Measurements from ENCODE around the gene ATL1. TPM values are rescaled to one million over a fixed set of nuclear protein-coding genes. Genes with fewer than 3 reads are reported as not detected.

Gene ATL1
- total RNA-seq, 2 donors from 2014 or later, result 0.62 to 1.8 TPM

DNA sequence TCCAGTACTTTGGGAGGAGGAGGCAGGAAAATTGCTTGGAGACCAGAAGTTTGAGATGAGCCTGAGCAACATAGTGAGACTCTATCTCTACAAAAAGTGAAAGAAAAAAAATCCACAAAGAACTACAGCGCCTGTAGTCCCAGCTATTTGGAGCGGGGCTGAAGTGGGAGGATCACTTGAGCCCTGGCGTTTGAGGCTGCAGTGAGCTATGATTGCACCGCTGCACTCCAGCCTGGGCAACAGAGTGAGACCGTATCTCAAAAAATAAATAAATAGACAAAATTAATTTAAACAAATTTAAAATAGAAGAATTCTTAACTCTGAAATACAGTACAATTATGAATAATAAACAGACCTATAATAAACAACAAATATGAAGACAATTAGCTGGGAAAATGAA, 40.9 kb downstream of the ATL1 start:
- H3K36me3 Mint-ChIP-seq, result no peaks in the 10 kb centered on the region
- no peaks in the 10 kb centered on the region for H3K27me3 Mint-ChIP-seq
- no peak for ATAC-seq
- DNase-seq (ENCODE audit: low spot score), result no peak
- no peaks in the 10 kb centered on the region for H3K4me1 Mint-ChIP-seq (ENCODE audit: low read depth in 2 of 2)
- H3K27ac Mint-ChIP-seq, result no peak overlapping the region
- H3K4me3 Mint-ChIP-seq, result no peak overlapping the region
- no peaks in the 10 kb centered on the region for H3K9me3 Mint-ChIP-seq

GRCh38 chr14:50601394-50601793, 41.4 kb downstream of the ATL1 start:
- Mint-ChIP-seq H3K4me3 (no peak overlapping the region), H3K27me3 (no peaks in the 10 kb centered on the region), H3K36me3 (no peaks in the 10 kb centered on the region), H3K4me1 (ENCODE audit: low read depth in 2 of 2) (no peaks in the 10 kb centered on the region), H3K27ac (no peak overlapping the region), H3K9me3 (no peaks in the 10 kb centered on the region)
- no peak for ATAC-seq
- no peak for DNase-seq (ENCODE audit: low spot score)

DNA sequence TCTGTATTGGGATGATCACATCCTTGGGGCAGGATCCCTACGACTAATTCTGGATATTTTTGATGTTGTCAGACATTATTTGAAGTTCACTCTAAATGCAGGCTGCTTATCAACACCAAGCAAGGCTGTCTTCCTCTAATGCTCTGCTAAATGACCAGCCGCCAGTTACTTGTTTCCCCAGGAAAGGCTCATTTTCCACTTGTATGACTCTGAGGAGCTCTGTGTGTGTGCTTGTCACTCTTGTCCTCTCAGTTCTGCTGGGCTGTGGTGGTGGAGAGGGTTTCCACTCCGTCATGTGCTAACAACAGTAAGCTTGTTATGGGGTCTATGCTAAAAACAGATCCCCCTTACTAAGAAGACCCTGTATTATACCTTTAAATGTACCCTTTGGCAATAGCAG, 42.1 kb downstream of the ATL1 start:
- ATAC-seq (no peak), DNase-seq (ENCODE audit: low spot score) (no peak)
- no peak overlapping the region for H3K4me3 Mint-ChIP-seq
- H3K27ac Mint-ChIP-seq, result no peak overlapping the region
- H3K4me1 Mint-ChIP-seq (ENCODE audit: low read depth in 2 of 2), result no peaks in the 10 kb centered on the region
- H3K9me3 Mint-ChIP-seq, result no peaks in the 10 kb centered on the region
- H3K27me3 Mint-ChIP-seq, result no peaks in the 10 kb centered on the region
- H3K36me3 Mint-ChIP-seq, result no peaks in the 10 kb centered on the region

- H3K27me3 Mint-ChIP-seq, result no peaks in the 10 kb centered on the region
Observed at GRCh38 chr14:50603565-50603964, 43.6 kb downstream of the ATL1 start.

DNA sequence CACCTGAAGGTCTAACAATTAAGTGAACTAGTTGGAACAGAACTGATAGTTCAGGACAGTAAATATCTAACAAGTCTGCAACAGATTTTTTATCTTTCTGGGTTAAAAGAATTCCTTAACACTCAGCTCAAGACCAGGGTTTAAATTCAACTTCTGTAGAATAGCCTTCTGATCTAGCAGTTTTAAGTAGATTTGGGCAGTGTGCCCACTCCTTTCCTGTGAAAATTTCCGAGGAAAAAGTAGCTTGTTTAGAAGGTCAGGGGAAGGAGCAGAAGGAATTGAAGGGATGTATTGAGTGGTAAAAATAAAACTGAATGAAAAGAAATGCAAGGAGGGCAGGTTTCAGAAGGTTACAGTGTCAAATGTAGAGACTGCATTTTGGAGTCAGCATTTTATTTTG, 45.8 kb downstream of the ATL1 start:
- Mint-ChIP-seq H3K4me3 (no peak overlapping the region), H3K36me3 (no peaks in the 10 kb centered on the region), H3K4me1 (ENCODE audit: low read depth in 2 of 2) (no peaks in the 10 kb centered on the region), H3K9me3 (no peaks in the 10 kb centered on the region), H3K27ac (no peak overlapping the region), H3K27me3 (peaks cover 0 to 3% of the 10 kb centered on the region in 2 donors)
- DNase-seq (ENCODE audit: low spot score) (no peak), ATAC-seq (no peak)

More at GRCh38 chr14:50603565-50603964, 43.6 kb downstream of the ATL1 start:
- no peak overlapping the region for H3K4me3 Mint-ChIP-seq
- ATAC-seq, result no peak
- no peak overlapping the region for H3K27ac Mint-ChIP-seq
- no peaks in the 10 kb centered on the region for H3K4me1 Mint-ChIP-seq (ENCODE audit: low read depth in 2 of 2)
- no peak for DNase-seq (ENCODE audit: low spot score)
- no peaks in the 10 kb centered on the region for H3K36me3 Mint-ChIP-seq
- H3K9me3 Mint-ChIP-seq, result no peaks in the 10 kb centered on the region

DNA sequence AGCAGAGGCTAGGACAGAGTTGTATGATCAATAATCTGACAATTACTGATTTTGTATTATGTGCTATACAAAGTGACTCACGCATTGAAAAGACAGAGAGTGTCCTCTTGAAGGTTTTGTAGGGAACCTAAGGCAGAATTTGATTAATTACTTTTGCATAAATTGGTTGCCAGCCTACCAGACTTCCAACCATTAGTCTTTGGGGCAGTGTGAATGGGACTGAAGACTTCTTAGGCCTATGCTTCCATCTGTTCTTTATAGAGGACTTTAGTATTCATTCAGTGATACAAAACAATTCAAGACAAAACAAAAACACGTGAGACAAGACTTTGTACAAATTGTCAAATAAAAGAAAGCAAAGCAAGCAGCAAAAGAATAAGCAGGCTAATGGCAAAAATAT, 46.5 kb downstream of the ATL1 start:
- DNase-seq (ENCODE audit: low spot score), result no peak
- Mint-ChIP-seq H3K9me3 (no peaks in the 10 kb centered on the region), H3K36me3 (no peaks in the 10 kb centered on the region), H3K27ac (no peak overlapping the region), H3K4me3 (no peak overlapping the region), H3K27me3 (peaks cover 0 to 3% of the 10 kb centered on the region in 2 donors), H3K4me1 (ENCODE audit: low read depth in 2 of 2) (no peaks in the 10 kb centered on the region)
- no peak for ATAC-seq

GRCh38 chr14:50607181-50607580, 47.2 kb downstream of the ATL1 start:
- H3K4me1 Mint-ChIP-seq (ENCODE audit: low read depth in 2 of 2), result no peaks in the 10 kb centered on the region
- peaks cover 0 to 6% of the 10 kb centered on the region in 2 donors for H3K27me3 Mint-ChIP-seq
- H3K4me3 Mint-ChIP-seq, result no peak overlapping the region
- ATAC-seq, result no peak
- no peak for DNase-seq (ENCODE audit: low spot score)
- H3K27ac Mint-ChIP-seq, result no peak overlapping the region
- no peaks in the 10 kb centered on the region for H3K9me3 Mint-ChIP-seq
- H3K36me3 Mint-ChIP-seq, result no peaks in the 10 kb centered on the region

GRCh38 chr14:50607761-50608160, 47.8 kb downstream of the ATL1 start:
- Mint-ChIP-seq H3K9me3 (no peaks in the 10 kb centered on the region), H3K4me3 (no peak overlapping the region), H3K27me3 (peaks cover 0 to 6% of the 10 kb centered on the region in 2 donors), H3K4me1 (ENCODE audit: low read depth in 2 of 2) (no peaks in the 10 kb centered on the region), H3K36me3 (no peaks in the 10 kb centered on the region), H3K27ac (no peak overlapping the region)
- ATAC-seq (no peak), DNase-seq (ENCODE audit: low spot score) (no peak)

DNA sequence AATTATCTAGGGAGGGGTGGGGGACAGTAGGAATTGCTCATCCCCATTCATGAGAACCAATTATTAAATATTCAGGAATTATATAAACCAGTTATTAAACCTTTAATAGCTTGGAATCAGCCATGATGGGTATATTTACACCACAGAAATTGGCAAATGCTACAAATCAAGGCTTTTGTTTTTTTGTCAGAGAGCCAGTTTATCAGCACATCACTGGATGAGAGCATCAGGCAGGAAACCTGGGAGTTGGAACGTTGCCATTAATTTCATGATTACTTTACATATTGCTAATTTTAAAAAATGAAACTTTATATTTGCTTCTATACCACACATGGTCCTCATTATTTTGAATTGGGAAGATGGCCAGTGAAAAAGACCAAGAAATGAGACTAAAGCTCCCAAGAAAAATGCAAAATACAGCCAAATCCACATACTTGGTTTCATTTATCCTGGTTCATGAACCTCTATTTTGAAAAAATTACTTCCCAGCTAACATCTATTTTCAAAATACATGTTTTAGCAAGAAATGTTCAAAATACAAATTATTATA, 48.4 kb downstream of the ATL1 start:
- H3K4me3 Mint-ChIP-seq, result no peak overlapping the region
- no peaks in the 10 kb centered on the region for H3K9me3 Mint-ChIP-seq
- DNase-seq (ENCODE audit: low spot score) (no peak), ATAC-seq (no peak)
- H3K27ac Mint-ChIP-seq, result no peak overlapping the region
- H3K27me3 Mint-ChIP-seq, result peaks cover 0 to 8% of the 10 kb centered on the region in 2 donors
- H3K4me1 Mint-ChIP-seq (ENCODE audit: low read depth in 2 of 2), result no peaks in the 10 kb centered on the region
- H3K36me3 Mint-ChIP-seq, result no peaks in the 10 kb centered on the region

DNA sequence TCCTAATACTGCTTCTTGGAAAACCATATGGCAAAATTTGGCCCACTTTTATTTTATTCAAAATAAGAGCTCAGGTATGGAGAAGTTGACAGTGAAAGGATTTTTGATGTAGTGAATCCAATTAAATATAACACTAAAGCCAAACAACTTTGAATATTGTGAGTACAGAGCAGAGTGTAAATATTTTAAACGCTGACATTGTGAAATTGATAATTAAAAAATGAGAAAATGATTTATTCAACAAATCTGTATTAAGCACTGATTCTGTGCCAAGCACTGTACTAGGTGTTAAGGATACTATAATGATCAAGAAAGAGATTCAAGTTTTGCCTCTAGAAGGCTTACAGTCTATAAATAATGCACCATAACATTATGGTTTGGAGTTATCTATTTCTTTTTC, 50.5 kb downstream of the ATL1 start:
- H3K36me3 Mint-ChIP-seq, result no peaks in the 10 kb centered on the region
- no peak for ATAC-seq
- no peak overlapping the region for H3K4me3 Mint-ChIP-seq
- H3K27ac Mint-ChIP-seq, result no peak overlapping the region
- H3K27me3 Mint-ChIP-seq, result peaks cover 0 to 8% of the 10 kb centered on the region in 2 donors
- H3K9me3 Mint-ChIP-seq, result no peaks in the 10 kb centered on the region
- no peaks in the 10 kb centered on the region for H3K4me1 Mint-ChIP-seq (ENCODE audit: low read depth in 2 of 2)
- DNase-seq (ENCODE audit: low spot score), result no peak

- H3K9me3 Mint-ChIP-seq, result no peaks in the 10 kb centered on the region
- ATAC-seq (no peak), DNase-seq (ENCODE audit: low spot score) (no peak)
- H3K27ac Mint-ChIP-seq, result no peak overlapping the region
- peaks cover 0 to 8% of the 10 kb centered on the region in 2 donors for H3K27me3 Mint-ChIP-seq
- H3K36me3 Mint-ChIP-seq, result no peaks in the 10 kb centered on the region
- no peak overlapping the region for H3K4me3 Mint-ChIP-seq
- no peaks in the 10 kb centered on the region for H3K4me1 Mint-ChIP-seq (ENCODE audit: low read depth in 2 of 2)
Observed at GRCh38 chr14:50612806-50613205, 52.9 kb downstream of the ATL1 start.

GRCh38 chr14:50615056-50615455, 55.1 kb downstream of the ATL1 start:
- Mint-ChIP-seq H3K4me1 (ENCODE audit: low read depth in 2 of 2) (no peaks in the 10 kb centered on the region), H3K27ac (no peak overlapping the region), H3K27me3 (peaks cover 0 to 5% of the 10 kb centered on the region in 2 donors), H3K36me3 (no peaks in the 10 kb centered on the region), H3K9me3 (no peaks in the 10 kb centered on the region), H3K4me3 (no peak overlapping the region)
- no peak for DNase-seq (ENCODE audit: low spot score)
- no peak for ATAC-seq

DNA sequence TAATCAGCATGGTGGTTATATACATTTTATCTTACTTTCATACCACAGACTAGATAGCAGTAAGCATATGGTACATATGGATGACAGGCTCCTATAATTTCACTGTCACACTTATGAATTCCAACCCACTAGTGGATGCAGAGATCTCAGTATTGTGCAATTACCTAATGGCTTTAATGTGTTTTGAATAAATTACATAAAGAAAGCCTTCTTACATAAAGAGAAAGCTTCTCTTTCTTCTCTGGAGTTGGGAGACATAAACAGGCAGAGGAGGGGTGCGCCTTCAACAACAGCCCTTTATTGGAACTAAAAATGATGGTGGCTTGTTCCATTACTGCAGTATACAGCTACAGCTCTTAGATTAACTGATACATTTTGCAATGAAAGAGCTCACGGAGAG, 55.6 kb downstream of the ATL1 start:
- ATAC-seq, result no peak
- Mint-ChIP-seq H3K4me1 (ENCODE audit: low read depth in 2 of 2) (no peaks in the 10 kb centered on the region), H3K36me3 (no peaks in the 10 kb centered on the region), H3K27ac (no peak overlapping the region), H3K9me3 (no peaks in the 10 kb centered on the region), H3K27me3 (peaks cover 0 to 8% of the 10 kb centered on the region in 2 donors), H3K4me3 (no peak overlapping the region)
- DNase-seq (ENCODE audit: low spot score), result no peak

DNA sequence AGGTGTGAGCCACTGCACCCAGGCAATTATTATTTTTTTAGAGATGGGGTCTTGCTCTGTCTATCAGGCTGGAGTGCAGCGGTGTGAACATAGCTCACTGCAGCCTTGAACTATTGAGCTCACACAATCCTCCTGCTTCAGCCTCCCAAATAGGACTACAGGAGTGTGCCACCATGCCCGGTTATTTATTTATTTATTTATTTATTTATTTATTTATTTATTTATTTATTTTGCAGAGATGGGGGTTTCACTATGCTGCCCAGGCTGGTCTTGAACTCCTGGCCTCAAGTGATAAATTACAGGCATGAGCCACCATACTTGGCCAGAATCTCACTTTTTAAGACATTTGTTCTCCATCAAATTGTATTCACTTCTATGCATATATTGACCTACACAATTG, 56.3 kb downstream of the ATL1 start:
- no peak for ATAC-seq
- peaks cover 0 to 8% of the 10 kb centered on the region in 2 donors for H3K27me3 Mint-ChIP-seq

GRCh38 chr14:50619569-50620141, 59.7 kb downstream of the ATL1 start:
- no peaks in the 10 kb centered on the region for H3K9me3 Mint-ChIP-seq
- no peak overlapping the region for H3K4me3 Mint-ChIP-seq
- DNase-seq (ENCODE audit: low spot score) (no peak), ATAC-seq (no peak)
- H3K4me1 Mint-ChIP-seq (ENCODE audit: low read depth in 2 of 2), result no peaks in the 10 kb centered on the region
- peaks cover 0 to 3% of the 10 kb centered on the region in 2 donors for H3K27me3 Mint-ChIP-seq
- H3K36me3 Mint-ChIP-seq, result no peaks in the 10 kb centered on the region
- H3K27ac Mint-ChIP-seq, result no peak overlapping the region

More for the DNA sequence above, 56.3 kb downstream of the ATL1 start:
- Mint-ChIP-seq H3K9me3 (no peaks in the 10 kb centered on the region), H3K4me3 (no peak overlapping the region), H3K27ac (no peak overlapping the region), H3K36me3 (no peaks in the 10 kb centered on the region), H3K4me1 (ENCODE audit: low read depth in 2 of 2) (no peaks in the 10 kb centered on the region)
- no peak for DNase-seq (ENCODE audit: low spot score)

All from natural killer cell treated with Interleukin-12 subunit alpha and Interleukin-12 subunit beta and Interleukin-15 and Interleukin-18, amount 100 ng/mL, for 72 hours (primary cell).